ENCODE data around the gene MEG3. TPM values are rescaled to one million over a fixed set of nuclear protein-coding genes. Genes with fewer than 3 reads are reported as not detected.

The MEG3 gene
- total RNA-seq, 1 experiment from 2014 or later = not detected

GRCh38 chr14:100872259-100873095 lies 46.6 kb downstream of the MEG3 start:
- Mint-ChIP-seq H3K9me3 (ENCODE audit: unreplicated experiment) (peaks cover 12% of the 10 kb centered on the region), H3K36me3 (ENCODE audit: insufficient read depth, unreplicated experiment) (no peaks in the 10 kb centered on the region), H3K27me3 (ENCODE audit: insufficient read depth, unreplicated experiment) (no peaks in the 10 kb centered on the region), H3K4me3 (ENCODE audit: unreplicated experiment) (no peak overlapping the region), H3K27ac (ENCODE audit: low read depth, unreplicated experiment) (no peak overlapping the region), H3K4me1 (ENCODE audit: insufficient read depth, unreplicated experiment) (peaks cover 10% of the 10 kb centered on the region)
- intact Hi-C loops (cut with micrococcal nuclease) = no loop called here
- BruUV-seq (replicated peaks) = no TSS peak
- POLR2A ChIA-PET = interaction anchor here (0.7 kb wide), 1 partner anchor 162 kb away, joined by 3 read pairs; no protein-coding TSS in a partner anchor
- DNase-seq (ENCODE audit: unreplicated experiment) = no peak
- TF ChIP-seq, protein P1, sequence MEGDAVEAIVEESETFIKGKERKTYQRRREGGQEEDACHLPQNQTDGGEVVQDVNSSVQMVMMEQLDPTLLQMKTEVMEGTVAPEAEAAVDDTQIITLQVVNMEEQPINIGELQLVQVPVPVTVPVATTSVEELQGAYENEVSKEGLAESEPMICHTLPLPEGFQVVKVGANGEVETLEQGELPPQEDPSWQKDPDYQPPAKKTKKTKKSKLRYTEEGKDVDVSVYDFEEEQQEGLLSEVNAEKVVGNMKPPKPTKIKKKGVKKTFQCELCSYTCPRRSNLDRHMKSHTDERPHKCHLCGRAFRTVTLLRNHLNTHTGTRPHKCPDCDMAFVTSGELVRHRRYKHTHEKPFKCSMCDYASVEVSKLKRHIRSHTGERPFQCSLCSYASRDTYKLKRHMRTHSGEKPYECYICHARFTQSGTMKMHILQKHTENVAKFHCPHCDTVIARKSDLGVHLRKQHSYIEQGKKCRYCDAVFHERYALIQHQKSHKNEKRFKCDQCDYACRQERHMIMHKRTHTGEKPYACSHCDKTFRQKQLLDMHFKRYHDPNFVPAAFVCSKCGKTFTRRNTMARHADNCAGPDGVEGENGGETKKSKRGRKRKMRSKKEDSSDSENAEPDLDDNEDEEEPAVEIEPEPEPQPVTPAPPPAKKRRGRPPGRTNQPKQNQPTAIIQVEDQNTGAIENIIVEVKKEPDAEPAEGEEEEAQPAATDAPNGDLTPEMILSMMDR (IDR thresholded peaks at IDR 0.05; ENCODE audit: unreplicated experiment) = no peak
- CTCF ChIA-PET = no interaction called here

DNA sequence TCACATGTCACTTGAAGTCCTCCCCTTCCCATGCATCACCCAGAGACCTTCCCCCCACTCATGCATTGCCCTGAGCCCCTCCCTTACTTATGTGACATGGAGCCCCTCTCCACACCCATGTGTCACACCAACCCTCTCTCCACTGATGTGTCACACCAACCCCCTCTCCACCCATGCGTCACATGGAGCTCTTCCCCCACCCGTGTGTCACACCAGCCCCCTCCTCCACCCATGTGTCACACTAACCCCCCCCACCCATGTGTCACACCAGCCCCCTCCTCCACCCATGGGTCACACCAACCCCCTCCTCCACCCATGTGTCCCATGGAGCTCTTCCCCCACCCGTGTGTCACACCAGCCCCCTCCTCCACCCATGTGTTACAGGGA lies 47.2 kb downstream of the MEG3 start:
- Mint-ChIP-seq H3K27ac (ENCODE audit: low read depth, unreplicated experiment) (no peak overlapping the region), H3K4me1 (ENCODE audit: insufficient read depth, unreplicated experiment) (peaks cover 10% of the 10 kb centered on the region), H3K36me3 (ENCODE audit: insufficient read depth, unreplicated experiment) (no peaks in the 10 kb centered on the region), H3K4me3 (ENCODE audit: unreplicated experiment) (no peak overlapping the region), H3K9me3 (ENCODE audit: unreplicated experiment) (peaks cover 12% of the 10 kb centered on the region), H3K27me3 (ENCODE audit: insufficient read depth, unreplicated experiment) (no peaks in the 10 kb centered on the region)
- BruUV-seq (replicated peaks) = no TSS peak
- TF ChIP-seq, protein P1 (IDR thresholded peaks at IDR 0.05; ENCODE audit: unreplicated experiment) = no peak
- ChIA-PET CTCF (interaction anchor here (0.5 to 0.7 kb wide), 2 partner anchors 124 to 258 kb away, joined by 3 read pairs; no protein-coding TSS in a partner anchor), POLR2A (interaction anchor here (0.7 kb wide), 1 partner anchor 162 kb away, joined by 3 read pairs; no protein-coding TSS in a partner anchor)
- intact Hi-C loops (cut with micrococcal nuclease) = no loop called here
- DNase-seq (ENCODE audit: unreplicated experiment) = no peak

DNA sequence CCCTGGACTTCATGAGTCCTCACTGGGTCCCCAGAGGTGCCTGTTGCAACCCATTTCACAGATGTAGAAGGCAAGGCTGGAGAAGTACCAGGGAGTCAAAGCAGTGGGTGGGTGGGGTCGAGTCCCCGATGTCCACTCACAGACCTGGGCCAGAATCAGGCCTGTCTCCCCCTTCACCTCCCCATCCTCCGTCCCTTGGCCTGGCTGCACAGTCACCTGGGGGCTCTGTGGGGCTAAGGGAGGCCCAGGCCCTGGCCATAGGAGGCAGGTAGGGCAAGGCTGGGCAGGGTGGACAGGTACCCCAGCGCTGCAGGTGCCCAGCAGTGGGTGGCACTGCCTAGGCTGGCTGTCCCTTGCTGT lies 48.1 kb downstream of the MEG3 start:
- TF ChIP-seq, protein P1 (IDR thresholded peaks at IDR 0.05; ENCODE audit: unreplicated experiment) = no peak
- no peak overlapping the region for H3K27ac Mint-ChIP-seq (ENCODE audit: low read depth, unreplicated experiment)
- H3K4me1 Mint-ChIP-seq (ENCODE audit: insufficient read depth, unreplicated experiment) = peaks cover 10% of the 10 kb centered on the region
- no peaks in the 10 kb centered on the region for H3K36me3 Mint-ChIP-seq (ENCODE audit: insufficient read depth, unreplicated experiment)
- no peak for DNase-seq (ENCODE audit: unreplicated experiment)
- ChIA-PET CTCF (interaction anchor here (0.7 kb wide), 1 partner anchor 124 kb away, joined by 3 read pairs; no protein-coding TSS in a partner anchor), POLR2A (no interaction called here)
- BruUV-seq (replicated peaks) = no TSS peak
- peaks cover 12% of the 10 kb centered on the region for H3K9me3 Mint-ChIP-seq (ENCODE audit: unreplicated experiment)
- no peak overlapping the region for H3K4me3 Mint-ChIP-seq (ENCODE audit: unreplicated experiment)
- intact Hi-C loops (cut with micrococcal nuclease) = no loop called here
- H3K27me3 Mint-ChIP-seq (ENCODE audit: insufficient read depth, unreplicated experiment) = no peaks in the 10 kb centered on the region

- no peak overlapping the region for H3K27ac Mint-ChIP-seq (ENCODE audit: low read depth, unreplicated experiment)
- H3K9me3 Mint-ChIP-seq (ENCODE audit: unreplicated experiment) = peaks cover 12% of the 10 kb centered on the region
- POLR2A ChIA-PET = interaction anchor here (0.6 kb wide), 1 partner anchor 15 kb away, joined by 4 read pairs; no protein-coding TSS in a partner anchor
Measured at GRCh38 chr14:100874411-100875091, 48.6 kb downstream of the MEG3 start.

More at GRCh38 chr14:100874411-100875091, 48.6 kb downstream of the MEG3 start:
- no TSS peak for BruUV-seq (replicated peaks)
- intact Hi-C loops (cut with micrococcal nuclease) = no loop called here
- H3K36me3 Mint-ChIP-seq (ENCODE audit: insufficient read depth, unreplicated experiment) = no peaks in the 10 kb centered on the region
- H3K27me3 Mint-ChIP-seq (ENCODE audit: insufficient read depth, unreplicated experiment) = no peaks in the 10 kb centered on the region
- no peak for DNase-seq (ENCODE audit: unreplicated experiment)
- TF ChIP-seq, protein P1 (IDR thresholded peaks at IDR 0.05; ENCODE audit: unreplicated experiment) = no peak
- no peak overlapping the region for H3K4me3 Mint-ChIP-seq (ENCODE audit: unreplicated experiment)
- CTCF ChIA-PET = no interaction called here
- peaks cover 10% of the 10 kb centered on the region for H3K4me1 Mint-ChIP-seq (ENCODE audit: insufficient read depth, unreplicated experiment)
